Measurements from ENCODE around the gene MAGEF1. TPM values are rescaled to one million over a fixed set of nuclear protein-coding genes. Genes with fewer than 3 reads are reported as not detected.

Gene MAGEF1
- total RNA-seq, 4 donors from 2014 or later = 4.2 to 22.5 (median 16.0) TPM

- in situ Hi-C loops (cut with MboI; ENCODE audit: low pct_ligation_motif_present in 1 of 4, low pct_unique_long_range_greater_than_20kb in 1 of 4, low sequenced_read_pairs in 3 of 4) (no loop called here), intact Hi-C loops (cut with DNase I; ENCODE audit: low total_unique reads) (no loop called here)
- Histone ChIP-seq H3K27ac (no peak overlapping the region), H3K9me3 (no peaks in the 10 kb centered on the region), H3K36me3 (no peaks in the 10 kb centered on the region), H3K27me3 (no peaks in the 10 kb centered on the region), H3K4me1 (no peaks in the 10 kb centered on the region), H3K4me3 (no peak overlapping the region)
- no peak for DNase-seq
- no peak for TF ChIP-seq POLR2AphosphoS5 (IDR thresholded peaks at IDR 0.05)
- no peak for TF ChIP-seq POLR2A (IDR thresholded peaks at IDR 0.05)
- no peak for TF ChIP-seq EP300 (IDR thresholded peaks at IDR 0.05; ENCODE audit: low read depth)
- TF ChIP-seq CTCF (IDR thresholded peaks at IDR 0.05) = no peak
- 69% methylated on average over 7 of the region's 9 CpGs; no CpG with 5 or more reads in 1 of the 2 donors for WGBS, 2 donors (ENCODE audit: low coverage in 1 of 2)
Observed at GRCh38 chr3:184740509-184741258, 28.8 kb upstream of the MAGEF1 start.

DNA sequence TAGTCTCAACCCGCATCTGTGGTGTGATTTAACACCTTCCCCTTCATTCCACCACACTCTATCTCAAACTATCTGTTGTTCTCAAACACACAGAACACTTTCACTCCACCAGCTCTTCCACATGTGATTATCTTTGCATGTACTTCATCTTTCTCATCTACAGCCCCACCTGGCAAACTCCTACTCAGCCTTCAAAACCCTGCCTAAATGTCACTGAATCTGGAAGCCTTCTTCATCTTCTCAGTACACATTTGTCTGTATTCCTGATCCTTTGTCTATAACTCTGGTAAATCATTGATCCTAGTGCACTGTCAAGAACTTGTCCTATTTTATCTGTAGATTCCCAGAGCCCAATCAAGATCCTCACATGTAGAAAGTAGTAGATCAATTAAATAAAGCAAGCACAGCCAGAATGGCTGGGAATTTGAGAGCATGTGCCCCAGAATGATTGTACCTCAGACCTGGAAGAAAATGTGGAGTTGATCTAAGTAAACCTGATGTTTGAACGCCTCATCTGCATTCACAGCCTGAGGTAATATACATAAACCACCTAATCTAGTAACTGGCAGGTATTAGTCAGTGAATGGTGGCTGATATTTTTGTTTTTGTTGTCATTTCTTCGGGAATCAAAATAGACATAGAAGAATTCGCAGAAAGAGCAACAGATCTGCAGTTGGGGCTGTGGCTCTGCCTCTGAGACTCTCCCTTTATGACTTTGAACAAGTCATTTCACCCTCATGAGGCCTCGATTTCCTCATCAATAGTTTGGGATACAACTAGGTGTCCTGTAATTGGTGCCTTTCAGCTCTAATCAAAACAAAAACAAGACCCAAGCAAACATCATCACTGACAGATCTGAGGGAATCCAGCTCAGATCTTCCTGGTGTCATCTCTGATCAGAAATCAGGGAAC lies 28.0 kb upstream of the MAGEF1 start:
- Histone ChIP-seq H3K27ac (no peak overlapping the region), H3K27me3 (no peaks in the 10 kb centered on the region), H3K36me3 (no peaks in the 10 kb centered on the region), H3K4me1 (no peaks in the 10 kb centered on the region), H3K9me3 (no peaks in the 10 kb centered on the region), H3K4me3 (no peak overlapping the region)
- WGBS, 2 donors (ENCODE audit: low coverage in 1 of 2) = 79 to 89% methylated on average over 5 of the region's 5 CpGs
- no peak for DNase-seq
- intact Hi-C loops (cut with DNase I; ENCODE audit: low total_unique reads) = no loop called here
- in situ Hi-C loops (cut with MboI; ENCODE audit: low pct_ligation_motif_present in 1 of 4, low pct_unique_long_range_greater_than_20kb in 1 of 4, low sequenced_read_pairs in 3 of 4) = no loop called here
- TF ChIP-seq EP300 (IDR thresholded peaks at IDR 0.05; ENCODE audit: low read depth) = no peak
- TF ChIP-seq POLR2AphosphoS5 (IDR thresholded peaks at IDR 0.05) = no peak

GRCh38 chr3:184738982-184739381 lies 27.1 kb upstream of the MAGEF1 start:
- TF ChIP-seq POLR2A (IDR thresholded peaks at IDR 0.05) = no peak
- TF ChIP-seq CTCF (IDR thresholded peaks at IDR 0.05) = no peak
- TF ChIP-seq EP300 (IDR thresholded peaks at IDR 0.05; ENCODE audit: low read depth) = no peak
- TF ChIP-seq POLR2AphosphoS5 (IDR thresholded peaks at IDR 0.05) = no peak
- no peaks in the 10 kb centered on the region for H3K4me1 ChIP-seq
- WGBS, 2 donors (ENCODE audit: low coverage in 1 of 2) = 86% methylated on average over 4 of the region's 4 CpGs; no CpG with 5 or more reads in 1 of the 2 donors
- DNase-seq = no peak
- H3K4me3 ChIP-seq = no peak overlapping the region
- H3K27ac ChIP-seq = no peak overlapping the region
- intact Hi-C loops (cut with DNase I; ENCODE audit: low total_unique reads) = no loop called here
- no peaks in the 10 kb centered on the region for H3K27me3 ChIP-seq
- in situ Hi-C loops (cut with MboI; ENCODE audit: low pct_ligation_motif_present in 1 of 4, low pct_unique_long_range_greater_than_20kb in 1 of 4, low sequenced_read_pairs in 3 of 4) = no loop called here
- H3K9me3 ChIP-seq = no peaks in the 10 kb centered on the region
- H3K36me3 ChIP-seq = no peaks in the 10 kb centered on the region

DNA sequence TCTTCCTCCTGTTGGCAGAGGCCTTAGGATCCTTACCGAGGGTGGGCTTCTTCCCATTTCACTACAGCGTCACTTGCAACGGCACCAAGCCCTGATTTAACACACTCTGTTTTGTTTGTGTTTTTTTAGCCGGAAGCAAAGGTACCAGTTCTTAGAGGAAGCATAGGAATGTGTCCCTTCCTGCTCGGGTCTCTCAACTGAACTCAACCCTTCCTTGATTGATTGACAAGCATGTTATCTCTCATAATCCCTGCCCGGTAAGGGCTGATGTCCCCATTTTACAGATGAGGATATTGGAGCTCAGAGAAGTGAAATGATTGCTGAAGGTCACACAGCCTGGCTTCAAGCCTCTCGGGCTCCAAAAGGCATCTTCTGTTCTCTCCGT lies 26.6 kb upstream of the MAGEF1 start:
- TF ChIP-seq CTCF (IDR thresholded peaks at IDR 0.05) = no peak
- TF ChIP-seq EP300 (IDR thresholded peaks at IDR 0.05; ENCODE audit: low read depth) = no peak
- no peaks in the 10 kb centered on the region for H3K36me3 ChIP-seq
- WGBS, 2 donors (ENCODE audit: low coverage in 1 of 2) = 68% methylated on average over 8 of the region's 8 CpGs; no CpG with 5 or more reads in 1 of the 2 donors
- H3K27ac ChIP-seq = no peak overlapping the region
- H3K9me3 ChIP-seq = no peaks in the 10 kb centered on the region
- H3K4me3 ChIP-seq = no peak overlapping the region
- no peak for DNase-seq
- H3K4me1 ChIP-seq = no peaks in the 10 kb centered on the region
- no peaks in the 10 kb centered on the region for H3K27me3 ChIP-seq
- in situ Hi-C loops (cut with MboI; ENCODE audit: low pct_ligation_motif_present in 1 of 4, low pct_unique_long_range_greater_than_20kb in 1 of 4, low sequenced_read_pairs in 3 of 4) = no loop called here
- intact Hi-C loops (cut with DNase I; ENCODE audit: low total_unique reads) = no loop called here

Measured in transverse colon (tissue), 4 donors.